Parathyroid adenoma (tissue), 2 donors: Measurements from ENCODE around the gene SMG9.

Experiments
- H2AFZ ChIP-seq: fragments of 300-600 bp; sonication (generic); one replicate; pipeline ENCODE4 v1.7.0; 2017; ENCODE audit warnings: antibody characterized with exemption, mild to moderate bottlenecking
- H3K27ac ChIP-seq: fragments of 300-600 bp; sonication (generic); one replicate; pipeline ENCODE4 v1.7.0; 2017
- H3K27me3 ChIP-seq: fragments of 300-600 bp; sonication (generic); one replicate; pipeline ENCODE4 v1.7.0; 2017; ENCODE audit warnings: low read length; ENCODE audit not compliant: control insufficient read depth, insufficient read depth
- H3K36me3 ChIP-seq: fragments of 300-600 bp; sonication (generic); one replicate; pipeline ENCODE4 v1.7.0; 2017; ENCODE audit warnings: low read length; ENCODE audit not compliant: control insufficient read depth, insufficient read depth
- H3K4me1 ChIP-seq: fragments of 300-600 bp; sonication (generic); one replicate; pipeline ENCODE4 v1.7.0; 2017; ENCODE audit warnings: control low read depth
- H3K4me2 ChIP-seq: fragments of 300-600 bp; sonication (generic); one replicate; pipeline ENCODE4 v1.7.0; 2017; ENCODE audit warnings: low read length
- H3K4me3 ChIP-seq: fragments of 300-600 bp; sonication (generic); one replicate; pipeline ENCODE4 v1.7.0; 2017; ENCODE audit warnings: low read depth, low read length
- H3K79me2 ChIP-seq: fragments of 300-600 bp; sonication (generic); one replicate; pipeline ENCODE4 v1.7.0; 2017; ENCODE audit warnings: control low read depth
- H3K9ac ChIP-seq: fragments of 300-600 bp; sonication (generic); one replicate; pipeline ENCODE4 v1.7.0; 2017; ENCODE audit warnings: mild to moderate bottlenecking
- H3K9me3 ChIP-seq: fragments of 300-600 bp; sonication (generic); one replicate; pipeline ENCODE4 v1.7.0; 2017; ENCODE audit warnings: low read length; ENCODE audit not compliant: control insufficient read depth
- TF ChIP-seq, protein P1 (sequence below): fragments of 300-600 bp; sonication (generic); IDR thresholded peaks from one replicate; pipeline ENCODE4 v1.7.0; 2017; ENCODE audit warnings: antibody characterized with exemption, mild to moderate bottlenecking
- donor health status: primary hyperparathyroidism.

Gene SMG9, protein sequence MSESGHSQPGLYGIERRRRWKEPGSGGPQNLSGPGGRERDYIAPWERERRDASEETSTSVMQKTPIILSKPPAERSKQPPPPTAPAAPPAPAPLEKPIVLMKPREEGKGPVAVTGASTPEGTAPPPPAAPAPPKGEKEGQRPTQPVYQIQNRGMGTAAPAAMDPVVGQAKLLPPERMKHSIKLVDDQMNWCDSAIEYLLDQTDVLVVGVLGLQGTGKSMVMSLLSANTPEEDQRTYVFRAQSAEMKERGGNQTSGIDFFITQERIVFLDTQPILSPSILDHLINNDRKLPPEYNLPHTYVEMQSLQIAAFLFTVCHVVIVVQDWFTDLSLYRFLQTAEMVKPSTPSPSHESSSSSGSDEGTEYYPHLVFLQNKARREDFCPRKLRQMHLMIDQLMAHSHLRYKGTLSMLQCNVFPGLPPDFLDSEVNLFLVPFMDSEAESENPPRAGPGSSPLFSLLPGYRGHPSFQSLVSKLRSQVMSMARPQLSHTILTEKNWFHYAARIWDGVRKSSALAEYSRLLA

DNA sequence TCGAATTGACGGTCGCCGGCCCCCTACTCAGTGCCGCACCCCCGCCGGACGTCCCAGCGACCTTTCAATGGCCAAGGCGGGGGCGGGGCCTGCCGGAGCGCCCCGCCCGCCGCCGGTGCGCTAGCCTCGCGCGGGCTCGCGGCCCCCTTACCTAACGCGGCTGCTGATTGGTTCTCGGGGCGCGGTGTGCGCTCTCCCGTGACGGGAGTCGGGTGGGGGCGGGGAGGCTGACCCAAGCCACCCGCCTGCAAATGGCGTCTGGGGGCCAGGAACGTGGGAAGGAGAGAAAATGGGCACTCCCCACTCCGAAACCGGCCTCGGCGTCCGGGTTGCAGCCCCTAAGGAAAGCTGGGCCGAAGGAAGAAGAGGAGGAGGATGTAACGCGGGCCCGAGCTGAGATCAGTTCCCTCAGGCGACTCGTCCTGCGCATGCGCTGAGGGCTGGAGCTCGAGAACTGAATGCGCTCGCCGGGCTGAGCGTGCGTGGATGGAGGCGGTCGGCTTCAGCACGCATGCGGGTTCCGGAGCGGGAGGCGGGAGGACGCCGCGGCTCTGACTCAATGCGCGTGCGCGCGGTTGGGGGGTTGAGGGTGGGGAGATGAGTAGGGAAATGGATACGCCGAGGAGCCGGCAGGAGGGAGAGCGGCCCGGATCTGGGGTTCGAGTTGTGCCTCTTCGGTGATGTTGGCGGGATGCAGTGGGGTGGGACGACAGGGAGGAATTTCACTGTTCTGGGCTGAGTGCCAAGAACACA, at the start of gene SMG9:
Gene SMG9, minus strand, starts transcription at position 460 of the 753 bp plus-strand sequence. CDS start 4,221 bp downstream, outside the sequence.
- H3K4me2 ChIP-seq = peak within 1 kb of the TSS; percentile 84
- no peaks in the 10 kb centered on the region for H3K9me3 ChIP-seq
- H3K36me3 ChIP-seq = no peaks in the 10 kb centered on the region
- TF ChIP-seq, protein P1, sequence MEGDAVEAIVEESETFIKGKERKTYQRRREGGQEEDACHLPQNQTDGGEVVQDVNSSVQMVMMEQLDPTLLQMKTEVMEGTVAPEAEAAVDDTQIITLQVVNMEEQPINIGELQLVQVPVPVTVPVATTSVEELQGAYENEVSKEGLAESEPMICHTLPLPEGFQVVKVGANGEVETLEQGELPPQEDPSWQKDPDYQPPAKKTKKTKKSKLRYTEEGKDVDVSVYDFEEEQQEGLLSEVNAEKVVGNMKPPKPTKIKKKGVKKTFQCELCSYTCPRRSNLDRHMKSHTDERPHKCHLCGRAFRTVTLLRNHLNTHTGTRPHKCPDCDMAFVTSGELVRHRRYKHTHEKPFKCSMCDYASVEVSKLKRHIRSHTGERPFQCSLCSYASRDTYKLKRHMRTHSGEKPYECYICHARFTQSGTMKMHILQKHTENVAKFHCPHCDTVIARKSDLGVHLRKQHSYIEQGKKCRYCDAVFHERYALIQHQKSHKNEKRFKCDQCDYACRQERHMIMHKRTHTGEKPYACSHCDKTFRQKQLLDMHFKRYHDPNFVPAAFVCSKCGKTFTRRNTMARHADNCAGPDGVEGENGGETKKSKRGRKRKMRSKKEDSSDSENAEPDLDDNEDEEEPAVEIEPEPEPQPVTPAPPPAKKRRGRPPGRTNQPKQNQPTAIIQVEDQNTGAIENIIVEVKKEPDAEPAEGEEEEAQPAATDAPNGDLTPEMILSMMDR = no peak
- no peaks in the 10 kb centered on the region for H3K79me2 ChIP-seq
- H3K4me3 ChIP-seq = peak within 1 kb of the TSS; percentile 67
- no peaks in the 10 kb centered on the region for H3K27me3 ChIP-seq
- H3K27ac ChIP-seq = peak within 1 kb of the TSS; percentile 89
- peak within 1 kb of the TSS; percentile 3 for H3K9ac ChIP-seq
- no peaks in the 10 kb centered on the region for H3K4me1 ChIP-seq
- peak within 1 kb of the TSS; percentile 71 for H2AFZ ChIP-seq

DNA sequence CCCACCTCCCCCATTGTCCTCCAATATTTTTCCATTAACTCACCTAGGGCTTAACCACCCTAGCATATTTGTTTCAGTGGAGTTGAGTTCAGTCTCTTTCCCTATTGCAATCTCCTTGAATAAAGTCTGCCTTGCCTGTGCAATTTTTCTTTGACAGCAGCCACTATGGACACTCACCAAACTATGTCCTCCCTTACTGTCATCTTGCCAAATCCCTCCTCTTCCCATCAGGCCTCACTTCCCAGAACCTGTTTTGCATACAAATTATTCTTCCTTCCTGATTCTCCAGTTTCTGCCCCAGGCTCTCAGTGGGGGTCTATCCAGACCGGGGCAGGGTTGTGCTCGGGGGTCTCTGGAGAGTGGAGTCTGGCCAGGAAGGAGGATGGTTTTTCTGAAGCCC, 49.7 kb upstream of the SMG9 start:
- H3K9me3 ChIP-seq = no peaks in the 10 kb centered on the region

DNA sequence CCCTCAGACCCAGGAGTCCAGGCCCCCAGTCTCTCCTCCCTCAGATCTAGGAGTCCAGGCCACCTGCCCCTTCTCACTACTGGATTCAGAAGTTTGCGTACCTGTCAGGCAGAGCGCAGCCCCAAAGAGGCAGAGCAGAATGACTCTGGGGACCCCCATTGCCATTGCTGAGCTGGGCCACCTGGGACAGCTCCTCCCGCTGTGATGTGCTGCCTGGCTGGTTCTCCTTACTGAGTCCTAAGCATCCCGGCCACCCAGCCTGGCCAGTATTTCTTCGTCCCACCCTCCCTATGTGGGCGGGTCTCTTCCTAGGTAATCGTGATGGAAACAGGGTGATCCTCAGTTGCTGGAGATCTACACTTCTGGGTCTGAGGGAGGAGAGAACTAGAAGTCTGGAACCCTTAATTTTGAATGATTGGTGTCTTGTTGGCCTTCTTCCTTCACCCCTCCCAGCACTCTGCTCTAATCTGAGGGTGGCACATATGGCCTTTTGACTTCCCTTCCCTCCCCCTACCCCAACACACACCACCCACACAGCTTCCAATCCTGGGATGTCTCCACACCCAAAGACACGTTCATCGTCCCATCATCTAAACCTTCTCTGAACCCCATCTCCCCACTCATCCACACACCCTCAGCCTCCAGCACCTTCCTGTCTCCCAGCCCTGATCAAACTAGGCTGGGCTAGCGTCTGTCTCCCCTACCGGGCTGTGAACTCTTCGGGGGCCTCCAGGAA, 47.6 kb upstream of the SMG9 start, which contains the start of gene LYPD5:
Gene LYPD5, minus strand, starts transcription at position 232 of the 736 bp plus-strand sequence. Its CDS starts 67 bp downstream, at position 165.
- Histone ChIP-seq H2AFZ (no peak within 1 kb of the TSS), H3K9ac (no peak within 1 kb of the TSS), H3K36me3 (no peaks in the 10 kb centered on the region), H3K79me2 (no peaks in the 10 kb centered on the region), H3K4me3 (no peak within 1 kb of the TSS), H3K4me1 (no peaks in the 10 kb centered on the region), H3K27me3 (no peaks in the 10 kb centered on the region), H3K9me3 (no peaks in the 10 kb centered on the region), H3K4me2 (no peak within 1 kb of the TSS), H3K27ac (no peak within 1 kb of the TSS)
- TF ChIP-seq, protein P1 = no peak

More for the DNA sequence above, 49.7 kb upstream of the SMG9 start:
- Histone ChIP-seq H3K27ac (no peak overlapping the region), H3K4me2 (no peak overlapping the region), H3K79me2 (no peaks in the 10 kb centered on the region), H3K4me1 (no peaks in the 10 kb centered on the region), H3K36me3 (no peaks in the 10 kb centered on the region), H3K27me3 (no peaks in the 10 kb centered on the region), H2AFZ (no peak overlapping the region), H3K4me3 (no peak overlapping the region), H3K9ac (no peak overlapping the region)
- TF ChIP-seq, protein P1 = no peak

DNA sequence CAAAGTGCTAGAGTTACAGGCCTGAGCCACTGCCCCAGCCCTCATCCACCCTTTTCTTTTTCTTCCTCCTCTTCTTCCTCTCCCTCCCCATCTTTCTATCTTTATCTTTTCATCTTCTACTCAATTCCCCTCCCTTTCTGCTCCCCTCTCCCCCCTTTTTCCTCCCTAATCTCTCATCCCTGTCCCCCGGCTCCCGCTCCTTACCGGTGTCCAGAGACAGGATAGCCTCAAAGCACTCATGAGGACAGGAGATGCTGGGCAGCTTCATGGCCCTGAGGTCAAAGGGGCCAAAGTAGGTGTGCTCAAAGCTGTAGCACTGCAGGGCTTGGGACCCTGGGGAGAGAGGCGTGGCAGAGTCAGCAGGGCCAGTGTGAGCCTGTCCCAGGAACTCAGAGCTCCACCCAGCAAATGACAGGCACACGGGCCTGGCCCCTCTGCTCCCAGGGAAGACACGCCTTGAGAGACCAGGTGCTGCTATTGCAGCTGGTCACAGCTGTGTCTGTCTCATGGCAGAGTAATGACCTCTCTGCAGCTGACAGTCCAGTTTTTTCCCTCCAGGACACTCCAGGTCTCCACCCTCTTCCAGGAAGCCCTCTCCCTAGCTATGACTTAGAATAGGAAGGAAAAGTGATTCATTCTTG, 44.9 kb upstream of the SMG9 start:
- no peaks in the 10 kb centered on the region for H3K9me3 ChIP-seq
- TF ChIP-seq, protein P1 = no peak
- no peaks in the 10 kb centered on the region for H3K4me1 ChIP-seq
- no peaks in the 10 kb centered on the region for H3K27me3 ChIP-seq
- H3K79me2 ChIP-seq = no peaks in the 10 kb centered on the region
- no peak overlapping the region for H3K4me3 ChIP-seq
- H3K4me2 ChIP-seq = no peak overlapping the region
- H3K9ac ChIP-seq = no peak overlapping the region
- H2AFZ ChIP-seq = peak overlapping the region; percentile 29
- no peak overlapping the region for H3K27ac ChIP-seq
- no peaks in the 10 kb centered on the region for H3K36me3 ChIP-seq
